GM12873 (cell line): ENCODE measurements around the gene H1-8.

Experiments used
- TF ChIP-seq, protein P1 (sequence below): IDR thresholded peaks from 2 replicates; pipeline ENCODE4 v1.5.1; 2012; ENCODE audit warnings: low read depth, mild to moderate bottlenecking, moderate library complexity, low read length, control low read depth; ENCODE audit not compliant: insufficient read depth; ENCODE audit errors: missing control alignments

Gene H1-8

DNA sequence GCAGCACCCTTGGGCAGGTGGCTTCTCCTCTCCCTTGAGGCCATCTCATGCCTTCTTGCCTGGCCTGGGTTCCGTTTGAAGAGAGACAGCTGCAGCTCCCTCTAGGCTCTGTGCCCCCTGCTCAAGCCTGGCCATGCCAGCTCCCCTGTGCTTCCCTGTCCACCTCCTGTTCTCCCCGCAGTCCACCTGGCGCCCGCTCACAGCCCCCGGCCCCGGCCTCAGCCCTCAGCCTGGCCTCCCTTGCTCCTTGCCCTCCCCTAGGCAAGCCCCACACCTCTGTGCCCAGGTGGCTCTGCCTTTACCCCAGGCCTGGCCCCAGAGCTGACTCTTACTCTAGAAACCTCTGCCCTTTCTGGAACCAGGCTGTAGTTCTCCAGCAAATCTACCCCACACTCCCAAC, 28.4 kb upstream of the H1-8 start:
- TF ChIP-seq, protein P1, sequence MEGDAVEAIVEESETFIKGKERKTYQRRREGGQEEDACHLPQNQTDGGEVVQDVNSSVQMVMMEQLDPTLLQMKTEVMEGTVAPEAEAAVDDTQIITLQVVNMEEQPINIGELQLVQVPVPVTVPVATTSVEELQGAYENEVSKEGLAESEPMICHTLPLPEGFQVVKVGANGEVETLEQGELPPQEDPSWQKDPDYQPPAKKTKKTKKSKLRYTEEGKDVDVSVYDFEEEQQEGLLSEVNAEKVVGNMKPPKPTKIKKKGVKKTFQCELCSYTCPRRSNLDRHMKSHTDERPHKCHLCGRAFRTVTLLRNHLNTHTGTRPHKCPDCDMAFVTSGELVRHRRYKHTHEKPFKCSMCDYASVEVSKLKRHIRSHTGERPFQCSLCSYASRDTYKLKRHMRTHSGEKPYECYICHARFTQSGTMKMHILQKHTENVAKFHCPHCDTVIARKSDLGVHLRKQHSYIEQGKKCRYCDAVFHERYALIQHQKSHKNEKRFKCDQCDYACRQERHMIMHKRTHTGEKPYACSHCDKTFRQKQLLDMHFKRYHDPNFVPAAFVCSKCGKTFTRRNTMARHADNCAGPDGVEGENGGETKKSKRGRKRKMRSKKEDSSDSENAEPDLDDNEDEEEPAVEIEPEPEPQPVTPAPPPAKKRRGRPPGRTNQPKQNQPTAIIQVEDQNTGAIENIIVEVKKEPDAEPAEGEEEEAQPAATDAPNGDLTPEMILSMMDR, result no peak

DNA sequence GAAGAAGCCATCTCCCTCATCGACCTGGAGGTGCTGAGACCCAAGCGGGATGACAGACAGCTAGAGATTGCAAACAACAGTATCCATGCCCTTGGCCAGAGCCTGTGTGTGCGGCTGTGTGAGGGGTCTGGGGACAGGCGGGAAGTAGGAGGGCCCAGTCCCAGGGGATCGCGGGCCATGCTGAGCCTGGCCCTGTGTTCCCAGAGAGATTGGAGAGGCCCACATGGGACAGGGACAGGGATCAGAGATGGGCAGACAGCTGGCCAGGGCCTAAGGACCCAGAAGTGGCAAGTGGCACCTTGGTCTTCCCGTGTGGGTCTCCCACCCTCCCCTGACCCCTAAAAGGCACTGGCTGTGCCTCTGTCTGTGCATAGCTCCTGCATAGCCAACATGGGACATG, 25.5 kb upstream of the H1-8 start:
- TF ChIP-seq, protein P1, result no peak

DNA sequence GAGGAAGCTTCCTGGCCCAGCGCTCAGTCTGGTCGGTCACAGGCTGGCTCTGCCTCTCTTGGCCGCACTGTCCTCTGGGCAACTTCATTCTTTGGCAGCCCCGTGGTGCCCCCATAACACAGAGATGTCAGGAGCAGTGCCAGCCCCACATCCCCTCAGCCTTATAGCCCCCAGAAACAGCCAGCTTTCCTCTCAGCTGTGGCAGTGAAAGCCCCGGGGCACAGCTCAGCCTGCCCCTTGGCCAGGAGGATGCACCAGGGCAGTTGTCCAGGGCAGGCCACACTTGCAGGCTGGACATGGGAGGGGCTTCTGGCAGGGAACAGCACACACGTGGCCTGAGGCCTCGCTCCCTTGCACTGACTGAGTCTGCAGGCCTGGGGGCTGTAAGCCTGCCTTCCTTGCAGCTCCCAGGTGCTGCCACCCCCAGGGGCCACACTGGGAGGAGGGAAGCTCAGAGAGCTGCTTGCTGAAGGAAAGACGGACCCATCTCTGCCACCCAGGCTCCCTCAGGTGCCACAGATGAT, 24.9 kb upstream of the H1-8 start:
- TF ChIP-seq, protein P1, result no peak

DNA sequence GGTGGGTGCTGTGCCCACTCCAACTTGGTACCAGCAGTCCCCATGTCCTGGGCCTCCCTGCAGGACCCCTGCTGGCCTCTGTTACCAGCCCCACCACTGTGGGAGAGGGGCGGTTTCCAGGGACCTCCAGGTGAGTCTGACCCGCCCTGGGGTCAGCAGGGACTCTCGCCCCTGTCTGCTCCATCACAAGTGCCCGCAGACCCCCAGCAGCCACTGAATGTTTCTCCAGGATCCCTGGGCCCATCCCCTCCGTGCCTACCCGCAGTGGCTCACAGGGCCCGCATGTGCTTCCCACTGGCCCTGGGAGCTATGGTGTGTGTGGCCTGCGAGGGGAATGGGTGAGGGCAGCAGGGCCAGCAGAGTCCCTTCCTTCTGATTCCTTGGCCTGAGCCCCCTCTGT, 24.4 kb upstream of the H1-8 start:
- TF ChIP-seq, protein P1, result no peak

DNA sequence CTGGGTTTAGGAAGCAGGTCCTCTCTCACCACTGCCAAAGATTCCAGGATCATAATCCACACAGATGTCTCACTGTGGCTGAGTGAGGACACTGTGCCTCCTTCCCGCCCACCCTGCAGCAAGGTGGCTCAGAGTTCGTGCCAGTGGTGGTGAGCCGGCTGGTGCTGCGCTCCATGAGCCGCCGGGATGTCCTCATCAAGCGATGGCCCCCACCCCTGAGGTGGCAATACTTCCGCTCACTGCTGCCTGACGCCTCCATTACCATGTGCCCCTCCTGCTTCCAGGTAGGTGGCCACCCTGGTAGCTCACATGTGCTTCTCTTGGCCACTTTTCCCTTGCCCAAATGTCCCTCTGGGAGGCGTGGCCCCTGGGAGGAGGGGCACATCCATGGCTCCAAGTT, 23.5 kb upstream of the H1-8 start:
- TF ChIP-seq, protein P1, result no peak

DNA sequence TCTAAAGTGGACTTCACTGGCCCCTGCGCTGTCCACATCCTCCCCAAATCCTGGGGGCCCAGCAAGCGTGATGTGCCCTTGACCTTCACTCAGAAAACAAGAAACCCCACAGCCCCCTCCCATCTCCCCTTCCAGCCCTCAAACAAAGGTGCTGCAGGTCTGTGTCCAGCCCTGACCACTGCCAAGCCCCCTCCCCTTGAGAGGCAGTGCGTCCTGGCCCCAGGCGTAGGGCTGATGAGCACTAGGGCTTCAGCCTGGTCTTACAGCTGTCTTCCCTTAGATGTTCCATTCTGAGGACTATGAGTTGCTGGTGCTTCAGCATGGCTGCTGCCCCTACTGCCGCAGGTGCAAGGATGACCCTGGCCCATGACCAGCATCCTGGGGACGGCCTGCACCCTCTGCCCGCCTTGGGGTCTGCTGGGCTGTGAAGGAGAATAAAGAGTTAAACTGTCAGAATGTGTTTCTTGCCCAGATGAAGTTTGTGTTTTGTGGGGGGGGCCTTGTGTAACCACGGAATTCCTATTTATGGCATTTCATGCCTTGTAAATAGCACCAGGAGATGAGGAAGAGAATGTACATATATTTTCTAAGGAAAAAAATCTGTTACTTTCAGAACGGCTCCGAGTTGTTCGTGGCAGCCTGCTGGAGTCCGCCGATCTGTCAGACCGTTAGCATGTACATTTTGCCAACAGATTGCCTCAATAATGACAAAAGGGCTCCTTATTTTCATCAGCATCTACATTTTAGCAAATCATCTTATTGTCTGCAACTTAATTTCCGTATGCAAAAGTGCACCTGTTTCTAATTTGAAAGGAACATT, 22.9 kb upstream of the H1-8 start:
- TF ChIP-seq, protein P1, result no peak

DNA sequence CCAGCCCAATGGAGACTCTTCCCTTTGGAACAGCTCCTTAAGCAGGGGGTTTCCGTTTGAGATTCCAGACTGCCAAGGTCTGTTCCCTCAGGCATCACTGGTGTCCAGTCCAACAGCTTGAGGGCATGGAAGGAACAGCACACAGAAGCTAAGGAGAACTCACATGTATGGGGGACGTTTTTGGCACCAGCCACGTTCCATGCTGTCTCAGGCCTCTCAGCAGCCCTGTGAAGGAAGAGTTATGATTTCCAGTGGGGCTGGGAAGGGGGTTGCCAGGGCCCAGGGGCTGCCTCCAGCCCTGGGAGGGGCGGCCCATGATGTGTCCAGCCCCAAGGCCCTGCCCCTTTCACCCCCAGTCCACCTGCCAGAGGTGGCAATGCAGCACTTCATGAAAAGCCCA, 22.0 kb upstream of the H1-8 start:
- TF ChIP-seq, protein P1, result no peak
